Activated T-cell treated with anti-CD3 and anti-CD28 coated beads, Interleukin-2, amount 50 U/mL, for 24 hours (primary cell): Measurements from ENCODE around the gene ZFYVE28.
A peak's percentile ranks its signal among the peaks of the same experiment; 100 is the strongest.

Experiments
- DNase-seq: peaks from one replicate; pipeline ENCODE4 v3.0.0-alpha.2; 2020
- H3K27ac Mint-ChIP-seq: 2 replicates; pipeline ENCODE4 v1.8.0; 2020; ENCODE audit warnings: mild to moderate bottlenecking, mixed read lengths
- H3K27me3 Mint-ChIP-seq: 2 replicates; pipeline ENCODE4 v1.8.0; 2020; ENCODE audit warnings: mixed read lengths
- H3K36me3 Mint-ChIP-seq: 2 replicates; pipeline ENCODE4 v1.8.0; 2020; ENCODE audit warnings: low read depth, mixed read lengths
- H3K4me1 Mint-ChIP-seq: 2 replicates; pipeline ENCODE4 v1.8.0; 2020; ENCODE audit warnings: low read depth, mixed read lengths
- H3K4me3 Mint-ChIP-seq: 2 replicates; pipeline ENCODE4 v1.8.0; 2020; ENCODE audit warnings: mild to moderate bottlenecking, moderate library complexity, mixed read lengths
- H3K9me3 Mint-ChIP-seq: 2 replicates; pipeline ENCODE4 v1.8.0; 2020; ENCODE audit warnings: mixed read lengths

The ZFYVE28 gene

DNA sequence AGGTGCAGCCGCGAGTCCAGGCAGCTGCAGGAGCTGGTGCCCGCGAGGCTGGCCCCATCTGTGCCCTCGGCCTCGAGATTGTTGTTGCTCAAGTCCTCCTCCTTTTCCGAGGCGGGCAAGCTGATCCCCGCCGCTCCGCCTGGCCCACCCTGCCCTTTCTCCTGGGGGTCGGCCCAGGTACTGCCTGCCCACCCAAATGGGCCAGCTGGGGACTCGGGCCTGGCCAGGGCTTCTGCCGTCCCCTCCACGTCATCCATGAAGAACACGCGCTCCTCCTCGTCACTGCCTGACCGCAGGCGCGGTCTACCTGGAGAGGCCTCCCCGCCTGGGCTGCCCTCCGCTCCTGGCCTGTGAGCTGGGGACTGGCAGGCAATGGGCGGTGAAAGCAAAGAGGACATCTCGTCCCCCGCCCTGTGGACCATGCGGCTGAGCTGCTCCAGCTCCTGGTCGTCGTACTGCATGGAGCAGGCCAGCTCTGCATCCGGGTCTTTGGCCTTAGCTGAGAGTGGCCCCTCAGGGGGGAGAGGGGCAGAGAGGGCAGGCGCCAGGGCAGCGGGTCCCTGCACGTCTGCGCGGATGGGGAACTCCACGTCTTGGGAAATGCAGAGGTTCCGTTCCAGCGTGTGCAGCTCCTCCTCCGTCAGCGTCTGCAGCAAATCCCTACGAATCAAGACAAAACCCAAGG, 113.4 kb downstream of the ZFYVE28 start:
- H3K9me3 Mint-ChIP-seq = peaks cover 9% of the 10 kb centered on the region
- no peak for DNase-seq

DNA sequence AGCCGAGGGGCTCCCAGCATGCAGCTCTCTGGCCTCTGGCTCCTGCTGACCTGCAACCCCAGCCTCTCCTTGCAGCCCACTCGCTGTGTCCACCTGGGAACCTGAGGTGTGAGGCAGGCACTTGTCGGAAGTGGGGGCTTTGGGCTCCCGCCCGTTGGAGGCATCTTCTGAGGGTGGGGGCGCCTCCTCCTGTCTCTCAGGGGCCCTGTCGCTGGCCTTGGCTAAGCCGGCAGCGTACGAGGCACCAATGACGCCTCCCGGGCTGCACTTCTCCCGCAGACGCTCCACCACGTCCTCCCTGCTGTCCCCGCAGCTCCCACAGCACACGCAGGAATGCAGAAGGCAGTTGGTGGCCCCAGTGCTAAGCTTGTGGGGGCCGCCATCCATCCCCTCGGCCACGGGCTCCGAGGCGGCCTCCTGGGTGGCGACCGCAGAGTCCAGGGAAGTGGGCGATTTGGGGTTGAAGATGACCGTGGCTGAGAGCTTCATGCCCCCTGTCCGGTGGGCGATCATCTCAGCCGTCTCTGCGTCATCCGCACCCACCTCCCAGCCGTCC, 114.0 kb downstream of the ZFYVE28 start:
- peaks cover 6% of the 10 kb centered on the region for H3K9me3 Mint-ChIP-seq
- H3K36me3 Mint-ChIP-seq = peaks cover 10% of the 10 kb centered on the region
- DNase-seq = no peak
- H3K4me1 Mint-ChIP-seq = no peaks in the 10 kb centered on the region
- H3K27ac Mint-ChIP-seq = no peak overlapping the region
- no peak overlapping the region for H3K4me3 Mint-ChIP-seq
- no peaks in the 10 kb centered on the region for H3K27me3 Mint-ChIP-seq

More for the DNA sequence above, 113.4 kb downstream of the ZFYVE28 start:
- Mint-ChIP-seq H3K27me3 (no peaks in the 10 kb centered on the region), H3K36me3 (peaks cover 12% of the 10 kb centered on the region), H3K4me3 (no peak overlapping the region), H3K4me1 (no peaks in the 10 kb centered on the region), H3K27ac (no peak overlapping the region)

DNA sequence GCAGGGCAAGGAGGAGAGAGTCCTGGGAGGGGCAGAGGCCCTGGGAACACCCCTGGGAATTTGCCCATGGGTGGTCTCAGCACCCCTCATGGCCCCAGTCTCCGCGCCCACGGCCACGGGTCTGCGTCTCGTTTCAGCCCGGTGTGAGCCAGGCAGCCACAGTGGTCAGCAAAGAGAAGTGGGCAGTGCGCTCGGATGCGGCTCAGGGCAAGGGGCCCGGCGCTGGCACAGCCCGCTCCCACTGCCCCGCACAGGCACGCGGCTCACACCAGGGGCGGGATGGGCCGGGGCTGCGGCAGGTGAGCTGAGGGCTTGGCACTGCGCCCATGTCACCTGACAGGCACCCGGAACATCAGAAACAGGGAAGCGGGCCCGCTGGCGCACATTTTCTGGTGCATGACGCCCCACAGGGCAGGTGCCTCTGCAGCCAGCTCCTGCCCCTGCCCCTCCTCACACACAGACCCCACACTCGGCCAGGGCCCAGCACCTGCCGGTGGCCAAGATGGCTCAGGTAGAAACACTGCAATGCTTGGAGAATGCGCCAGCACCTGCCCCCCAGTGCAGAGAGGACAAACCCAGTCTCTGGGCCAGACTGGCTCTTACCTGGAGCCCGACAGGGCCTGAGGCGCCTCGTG, 114.6 kb downstream of the ZFYVE28 start:
- Mint-ChIP-seq H3K27ac (no peak overlapping the region), H3K9me3 (peaks cover 5% of the 10 kb centered on the region), H3K27me3 (no peaks in the 10 kb centered on the region), H3K4me1 (no peaks in the 10 kb centered on the region), H3K36me3 (peaks cover 9% of the 10 kb centered on the region), H3K4me3 (no peak overlapping the region)
- DNase-seq = no peak

DNA sequence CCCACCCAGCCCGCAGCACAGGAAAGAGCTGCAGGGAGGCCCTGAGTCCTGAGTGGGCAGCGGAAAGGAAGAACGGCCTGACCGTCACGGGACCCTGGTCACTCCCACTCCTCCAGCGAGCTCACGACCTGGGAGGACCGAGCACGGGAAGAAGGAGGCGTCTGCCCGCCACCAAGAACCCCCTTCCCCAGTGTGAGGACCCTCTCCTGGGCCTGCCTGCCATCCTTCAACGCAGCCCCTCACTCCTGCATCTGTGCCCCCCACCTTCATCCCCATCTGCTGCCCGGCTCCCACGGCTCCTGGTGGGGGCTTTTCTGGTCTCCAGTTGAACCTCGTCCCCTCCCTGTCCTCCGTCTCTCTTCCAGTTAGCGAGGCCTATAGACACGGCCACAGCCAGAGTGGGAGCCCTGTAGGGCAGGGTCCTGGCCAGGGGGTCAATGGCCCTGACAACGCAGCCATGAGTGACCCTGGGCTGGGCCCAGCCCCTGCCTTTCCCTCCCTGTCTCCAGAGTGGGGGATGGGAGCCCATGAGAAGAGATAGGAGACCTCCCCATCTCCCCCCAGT, 115.2 kb downstream of the ZFYVE28 start:
- Mint-ChIP-seq H3K27ac (no peak overlapping the region), H3K36me3 (peaks cover 9% of the 10 kb centered on the region)

DNA sequence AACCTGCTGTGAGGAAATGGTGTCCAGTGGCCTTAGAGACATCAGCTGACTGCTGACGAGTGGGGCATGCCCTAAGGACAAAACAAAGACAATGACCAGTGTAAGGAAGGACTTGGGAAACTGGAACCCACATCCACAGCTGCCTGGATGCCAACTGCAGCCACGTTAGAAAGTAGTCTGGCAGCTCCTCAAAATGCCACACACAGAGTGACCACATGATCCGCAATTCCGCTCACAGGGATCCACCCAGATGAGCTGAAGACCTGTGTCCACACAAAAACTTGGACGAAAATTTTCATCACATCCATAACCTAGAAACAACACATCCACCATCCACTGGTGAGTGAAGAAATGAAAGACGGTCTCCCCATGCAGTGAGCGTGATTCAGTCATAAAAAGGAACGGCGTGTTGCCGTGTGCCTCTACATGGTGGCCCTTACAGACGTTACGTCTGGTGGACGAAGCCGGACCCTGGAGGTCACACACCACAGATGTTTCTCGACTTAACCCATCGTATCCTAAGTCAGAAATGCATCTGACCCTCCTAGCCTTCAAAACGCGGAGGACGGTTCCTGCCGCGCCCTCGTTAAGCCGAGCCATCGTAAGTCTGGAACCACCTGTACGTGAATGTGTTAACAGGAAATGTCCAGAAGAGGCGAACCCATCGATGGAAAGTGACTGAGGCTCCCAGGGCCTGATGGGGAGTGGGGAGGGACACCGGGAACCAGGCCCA, 115.9 kb downstream of the ZFYVE28 start:
- no peak for DNase-seq
- Mint-ChIP-seq H3K4me1 (peaks cover 8% of the 10 kb centered on the region), H3K27me3 (no peaks in the 10 kb centered on the region), H3K36me3 (peaks cover 9% of the 10 kb centered on the region), H3K4me3 (no peak overlapping the region), H3K9me3 (peaks cover 5% of the 10 kb centered on the region), H3K27ac (no peak overlapping the region)

More for the DNA sequence above, 115.2 kb downstream of the ZFYVE28 start:
- Mint-ChIP-seq H3K4me3 (no peak overlapping the region), H3K4me1 (peaks cover 2% of the 10 kb centered on the region), H3K27me3 (no peaks in the 10 kb centered on the region), H3K9me3 (peaks cover 5% of the 10 kb centered on the region)
- DNase-seq = no peak

DNA sequence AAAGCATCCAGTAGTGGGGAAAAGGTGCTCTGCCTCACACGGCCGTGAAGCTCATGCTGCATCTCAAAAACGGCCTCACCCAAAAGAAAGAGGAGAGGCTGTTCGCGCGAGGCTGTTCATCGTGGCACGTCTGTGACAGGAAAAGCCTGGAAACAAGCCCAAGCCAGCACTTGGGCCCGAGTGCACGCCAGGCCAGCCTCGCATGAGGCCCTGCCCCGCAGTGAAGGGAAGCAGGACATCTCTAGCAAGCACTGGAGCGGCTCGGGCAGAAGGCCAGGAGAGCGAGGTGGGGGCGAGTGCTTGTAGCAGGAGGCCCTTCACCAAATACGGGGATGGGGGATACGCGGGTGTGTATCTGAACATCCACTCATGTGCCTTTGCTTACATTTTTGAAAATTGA, 116.6 kb downstream of the ZFYVE28 start:
- peaks cover 3% of the 10 kb centered on the region for H3K9me3 Mint-ChIP-seq
- DNase-seq = no peak
- no peak overlapping the region for H3K27ac Mint-ChIP-seq
- H3K27me3 Mint-ChIP-seq = no peaks in the 10 kb centered on the region
- peaks cover 15% of the 10 kb centered on the region for H3K4me1 Mint-ChIP-seq
- no peak overlapping the region for H3K4me3 Mint-ChIP-seq
- peaks cover 7% of the 10 kb centered on the region for H3K36me3 Mint-ChIP-seq

DNA sequence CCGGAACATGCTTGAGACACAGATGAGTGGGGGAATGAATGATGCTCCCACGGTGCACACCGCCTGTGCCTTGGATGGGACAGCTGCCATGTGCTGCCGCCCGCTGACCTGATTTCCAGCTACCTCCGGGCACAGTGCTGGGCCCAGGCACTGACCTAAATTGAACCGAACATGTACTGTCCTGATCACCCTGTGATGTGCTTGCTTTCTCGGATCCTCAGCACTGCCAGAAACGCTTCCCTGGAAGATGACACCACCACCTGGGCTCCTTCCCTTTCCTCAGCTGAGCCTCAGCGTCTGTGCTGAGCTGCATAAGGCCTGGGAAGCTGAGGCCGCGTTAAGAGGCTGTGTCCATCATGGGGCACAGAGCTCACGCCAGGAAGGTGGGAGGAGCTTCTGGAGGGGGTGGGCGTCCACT, 117.2 kb downstream of the ZFYVE28 start:
- Mint-ChIP-seq H3K27ac (no peak overlapping the region), H3K4me1 (peaks cover 17% of the 10 kb centered on the region), H3K4me3 (no peak overlapping the region), H3K9me3 (no peaks in the 10 kb centered on the region), H3K36me3 (peaks cover 5% of the 10 kb centered on the region), H3K27me3 (no peaks in the 10 kb centered on the region)
- DNase-seq = no peak

DNA sequence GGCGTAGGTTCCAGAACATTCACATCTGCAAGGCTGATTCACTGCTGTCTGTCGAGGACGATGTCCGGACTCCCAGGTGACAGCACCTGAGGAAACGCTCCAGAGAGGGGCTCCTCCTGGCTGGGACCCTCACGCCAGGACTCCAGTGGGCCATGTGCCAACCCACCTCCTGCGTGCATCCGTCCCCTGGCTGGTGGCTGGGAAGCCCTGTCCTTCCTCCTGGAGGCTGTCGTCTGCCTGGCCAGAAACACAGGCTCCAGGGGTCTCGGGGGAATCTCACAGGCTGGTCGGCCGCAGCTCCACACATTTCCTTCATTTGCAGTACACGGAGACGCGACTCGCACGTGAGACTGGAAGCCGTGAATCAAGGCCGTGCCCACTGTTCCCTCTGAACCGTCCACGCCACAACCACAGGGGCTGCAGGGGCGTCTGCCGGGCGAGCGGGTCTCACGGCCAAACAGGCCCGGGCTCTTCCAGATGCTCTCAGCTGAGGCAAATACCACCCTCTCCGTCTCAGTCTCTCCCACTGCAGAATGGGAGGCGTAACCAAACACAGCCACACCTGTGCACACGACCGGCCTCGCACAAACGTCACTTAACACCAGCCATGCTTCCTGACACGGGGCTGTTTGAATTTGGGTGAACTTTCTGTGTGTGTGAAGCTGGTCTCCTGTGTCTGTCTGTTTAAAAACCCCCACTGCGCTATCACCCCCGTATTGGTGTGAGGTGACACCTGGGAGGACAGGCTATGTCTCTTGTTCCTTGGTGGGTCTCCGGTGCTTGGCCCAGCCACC, 117.8 kb downstream of the ZFYVE28 start:
- H3K27ac Mint-ChIP-seq = no peak overlapping the region
- no peaks in the 10 kb centered on the region for H3K9me3 Mint-ChIP-seq

DNA sequence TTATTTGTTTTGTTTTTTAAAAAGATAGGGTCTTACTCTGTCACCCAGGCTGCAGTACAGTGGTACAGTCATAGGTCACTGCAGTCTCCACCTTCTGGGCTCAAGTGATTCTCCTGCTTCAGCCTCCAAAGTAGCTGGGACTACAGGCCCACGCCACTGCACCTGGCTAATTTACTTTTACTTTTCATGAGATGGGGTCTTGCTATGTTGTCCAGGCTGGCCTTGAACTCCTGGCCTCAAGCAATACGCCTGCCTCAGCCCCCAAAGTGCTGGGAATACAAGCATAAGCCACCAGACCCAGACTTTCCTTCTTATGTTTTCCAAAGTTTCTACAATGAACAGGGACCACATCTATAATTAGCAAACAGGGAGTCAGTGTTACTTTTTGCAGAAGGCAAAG, 118.7 kb downstream of the ZFYVE28 start:
- H3K4me1 Mint-ChIP-seq = peaks cover 27% of the 10 kb centered on the region
- no peak overlapping the region for H3K27ac Mint-ChIP-seq
- no peaks in the 10 kb centered on the region for H3K9me3 Mint-ChIP-seq
- DNase-seq = no peak
- H3K27me3 Mint-ChIP-seq = no peaks in the 10 kb centered on the region
- no peak overlapping the region for H3K4me3 Mint-ChIP-seq
- peaks cover 4% of the 10 kb centered on the region for H3K36me3 Mint-ChIP-seq

More for the DNA sequence above, 117.8 kb downstream of the ZFYVE28 start:
- no peak overlapping the region for H3K4me3 Mint-ChIP-seq
- no peaks in the 10 kb centered on the region for H3K27me3 Mint-ChIP-seq
- H3K36me3 Mint-ChIP-seq = peaks cover 5% of the 10 kb centered on the region
- peaks cover 23% of the 10 kb centered on the region for H3K4me1 Mint-ChIP-seq
- peak; percentile 2 for DNase-seq

DNA sequence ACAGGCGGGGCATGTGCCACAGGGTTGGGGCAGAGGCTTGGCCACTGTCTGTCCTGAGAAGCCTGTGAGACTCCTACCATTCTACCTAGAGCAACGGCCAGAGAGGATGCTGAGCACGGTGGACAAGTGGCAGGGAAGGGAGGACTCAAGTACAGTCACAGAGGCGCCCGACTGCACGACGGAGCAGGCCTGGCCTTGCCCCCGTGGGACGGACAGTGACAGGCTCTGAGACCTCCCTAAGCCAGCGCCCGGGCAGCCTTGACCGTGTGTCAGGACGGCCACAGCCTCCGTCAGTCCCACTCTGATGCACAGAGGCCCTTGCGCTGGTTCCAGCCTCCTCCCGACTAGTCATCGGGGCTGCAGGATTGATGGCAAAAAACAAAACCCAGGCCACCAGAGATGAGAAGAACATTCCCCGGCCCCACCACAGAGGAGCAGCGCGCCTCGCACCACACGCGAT, 119.9 kb downstream of the ZFYVE28 start:
- Mint-ChIP-seq H3K27ac (no peak overlapping the region), H3K4me1 (peaks cover 35% of the 10 kb centered on the region), H3K9me3 (no peaks in the 10 kb centered on the region), H3K27me3 (no peaks in the 10 kb centered on the region), H3K4me3 (no peak overlapping the region), H3K36me3 (peaks cover 4% of the 10 kb centered on the region)
- DNase-seq = peak; percentile 2

DNA sequence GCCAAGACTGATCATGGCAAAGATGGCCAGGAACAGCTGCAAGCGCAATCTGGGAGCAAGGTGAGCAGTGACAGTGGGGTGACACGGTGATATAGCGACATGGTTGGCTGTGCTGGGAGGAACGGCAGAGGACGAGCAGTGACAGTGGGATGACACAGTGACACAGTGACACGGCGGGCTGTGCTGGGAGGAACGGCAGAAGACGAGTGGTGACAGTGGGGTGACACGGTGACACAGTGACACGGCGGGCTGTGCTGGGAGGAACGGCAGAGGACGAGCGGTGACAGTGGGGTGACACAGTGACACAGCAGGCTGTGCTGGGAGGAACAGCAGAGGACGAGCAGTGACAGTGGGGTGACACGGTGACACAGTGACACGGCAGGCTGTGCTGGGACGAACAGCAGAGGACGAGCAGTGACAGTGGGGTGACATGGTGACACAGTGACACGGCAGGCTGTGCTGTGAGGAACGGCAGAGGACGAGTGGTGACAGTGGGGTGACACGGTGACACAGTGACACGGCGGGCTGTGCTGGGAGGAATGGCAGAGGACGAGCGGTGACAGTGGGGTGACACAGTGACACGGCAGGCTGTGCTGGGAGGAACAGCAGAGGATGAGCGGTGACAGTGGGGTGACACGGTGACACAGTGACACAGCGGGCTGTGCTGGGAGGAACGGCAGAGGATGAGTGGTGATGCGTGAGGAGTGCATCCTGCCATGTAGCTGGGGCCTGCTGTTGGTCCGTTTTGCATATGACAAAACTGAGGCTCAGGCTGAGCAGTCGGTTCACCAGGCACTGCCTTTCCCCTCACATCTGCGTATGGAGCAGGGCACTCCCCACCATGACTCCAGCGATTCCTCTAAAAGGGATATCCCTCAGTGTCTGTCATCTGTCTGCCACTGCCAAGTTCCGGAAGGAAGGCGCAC, 120.6 kb downstream of the ZFYVE28 start:
- H3K9me3 Mint-ChIP-seq = no peaks in the 10 kb centered on the region
- peak; percentile 32 for DNase-seq
- H3K27ac Mint-ChIP-seq = peak overlapping the region; percentile 37
- H3K36me3 Mint-ChIP-seq = peaks cover 4% of the 10 kb centered on the region
- no peak overlapping the region for H3K4me3 Mint-ChIP-seq
- peaks cover 37% of the 10 kb centered on the region for H3K4me1 Mint-ChIP-seq
- no peaks in the 10 kb centered on the region for H3K27me3 Mint-ChIP-seq

DNA sequence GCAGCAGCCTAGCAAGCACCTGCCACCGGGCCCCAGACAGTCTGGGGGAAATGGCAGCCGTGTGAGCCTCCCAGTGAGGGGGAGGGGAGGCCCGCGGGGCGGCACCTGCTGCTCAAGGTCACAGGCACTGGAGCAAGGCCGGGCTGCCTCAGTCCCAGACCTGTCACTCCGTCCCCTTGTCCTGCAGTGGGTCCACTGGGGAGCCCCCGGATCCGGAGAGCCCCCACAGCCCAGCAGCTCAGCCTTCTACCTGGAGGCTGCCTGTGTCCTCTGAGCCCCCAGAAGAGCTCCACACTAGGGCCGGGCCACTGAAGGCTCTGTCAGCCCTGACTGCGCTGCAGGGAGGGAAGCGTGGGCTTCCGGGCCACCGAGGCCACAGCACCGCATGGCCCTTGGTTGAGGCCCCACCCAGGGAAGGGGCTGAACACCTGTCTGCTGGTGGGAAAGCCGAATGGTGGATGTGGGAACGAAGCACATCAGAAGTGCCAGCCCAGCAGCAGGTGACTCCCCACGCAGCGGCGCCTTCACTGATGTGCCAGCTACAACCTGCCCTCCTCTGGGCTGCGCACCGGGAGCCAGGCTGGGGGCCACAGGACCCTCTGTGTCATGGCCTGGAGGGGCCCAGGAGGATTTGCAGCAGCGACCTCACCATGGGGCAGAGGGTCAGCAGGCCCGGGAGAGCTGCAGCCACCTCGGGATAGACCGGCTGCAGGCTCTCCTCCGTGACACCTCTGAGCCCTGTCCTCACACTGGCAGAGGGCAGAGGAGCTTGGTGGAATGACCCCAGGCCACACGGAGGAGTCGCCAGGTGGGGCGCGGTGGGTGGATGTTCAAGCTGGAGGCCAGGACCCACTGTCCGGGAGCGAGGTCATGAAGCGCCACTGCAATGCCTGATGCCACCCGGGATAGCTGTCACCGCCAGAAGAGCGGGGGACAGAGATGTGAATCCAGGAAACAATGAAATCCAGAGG, 121.5 kb downstream of the ZFYVE28 start:
- H3K27ac Mint-ChIP-seq = peak overlapping the region; percentile 37
- no peaks in the 10 kb centered on the region for H3K36me3 Mint-ChIP-seq
- H3K9me3 Mint-ChIP-seq = no peaks in the 10 kb centered on the region
- H3K27me3 Mint-ChIP-seq = no peaks in the 10 kb centered on the region
- no peak overlapping the region for H3K4me3 Mint-ChIP-seq
- peak; percentile 46 for DNase-seq
- peaks cover 44% of the 10 kb centered on the region for H3K4me1 Mint-ChIP-seq
